ENCODE results near the gene FMN2.

Gene FMN2

DNA sequence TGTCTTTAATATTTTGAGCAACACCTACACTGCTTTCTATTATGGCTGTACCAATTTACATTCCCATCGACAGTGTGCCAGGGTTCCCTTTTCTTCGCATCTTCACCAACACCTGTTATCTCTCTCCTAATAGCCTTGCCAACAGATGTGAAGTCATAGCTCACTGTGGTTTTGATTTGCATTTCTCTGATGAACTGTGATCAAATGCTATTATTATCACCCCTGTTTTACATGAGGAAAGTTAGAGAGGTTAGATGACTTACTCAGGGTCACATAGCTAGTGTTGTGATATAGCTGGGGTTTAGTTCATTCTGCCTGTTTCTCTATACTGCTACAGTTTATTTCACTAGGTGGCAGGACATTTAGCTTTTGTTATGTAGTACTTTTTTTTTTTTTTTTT lies 204.1 kb downstream of the FMN2 start:
- no peaks in the 10 kb centered on the region for H3K79me2 ChIP-seq
- H3K27me3 ChIP-seq (ENCODE audit: control insufficient read depth, insufficient read depth, low read length): no peaks in the 10 kb centered on the region
- TF ChIP-seq, protein P1, sequence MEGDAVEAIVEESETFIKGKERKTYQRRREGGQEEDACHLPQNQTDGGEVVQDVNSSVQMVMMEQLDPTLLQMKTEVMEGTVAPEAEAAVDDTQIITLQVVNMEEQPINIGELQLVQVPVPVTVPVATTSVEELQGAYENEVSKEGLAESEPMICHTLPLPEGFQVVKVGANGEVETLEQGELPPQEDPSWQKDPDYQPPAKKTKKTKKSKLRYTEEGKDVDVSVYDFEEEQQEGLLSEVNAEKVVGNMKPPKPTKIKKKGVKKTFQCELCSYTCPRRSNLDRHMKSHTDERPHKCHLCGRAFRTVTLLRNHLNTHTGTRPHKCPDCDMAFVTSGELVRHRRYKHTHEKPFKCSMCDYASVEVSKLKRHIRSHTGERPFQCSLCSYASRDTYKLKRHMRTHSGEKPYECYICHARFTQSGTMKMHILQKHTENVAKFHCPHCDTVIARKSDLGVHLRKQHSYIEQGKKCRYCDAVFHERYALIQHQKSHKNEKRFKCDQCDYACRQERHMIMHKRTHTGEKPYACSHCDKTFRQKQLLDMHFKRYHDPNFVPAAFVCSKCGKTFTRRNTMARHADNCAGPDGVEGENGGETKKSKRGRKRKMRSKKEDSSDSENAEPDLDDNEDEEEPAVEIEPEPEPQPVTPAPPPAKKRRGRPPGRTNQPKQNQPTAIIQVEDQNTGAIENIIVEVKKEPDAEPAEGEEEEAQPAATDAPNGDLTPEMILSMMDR (IDR thresholded peaks at IDR 0.05): no peak
- H2AFZ ChIP-seq: no peak overlapping the region
- no peaks in the 10 kb centered on the region for H3K9me3 ChIP-seq (ENCODE audit: control insufficient read depth, low read length)
- H3K27ac ChIP-seq: no peak overlapping the region
- H3K4me1 ChIP-seq: no peaks in the 10 kb centered on the region
- H3K9ac ChIP-seq: no peak overlapping the region
- H3K4me2 ChIP-seq (ENCODE audit: low read length): no peak overlapping the region
- no peak overlapping the region for H3K4me3 ChIP-seq (ENCODE audit: low read depth, low read length)
- no peaks in the 10 kb centered on the region for H3K36me3 ChIP-seq (ENCODE audit: control insufficient read depth, insufficient read depth, low read length)

DNA sequence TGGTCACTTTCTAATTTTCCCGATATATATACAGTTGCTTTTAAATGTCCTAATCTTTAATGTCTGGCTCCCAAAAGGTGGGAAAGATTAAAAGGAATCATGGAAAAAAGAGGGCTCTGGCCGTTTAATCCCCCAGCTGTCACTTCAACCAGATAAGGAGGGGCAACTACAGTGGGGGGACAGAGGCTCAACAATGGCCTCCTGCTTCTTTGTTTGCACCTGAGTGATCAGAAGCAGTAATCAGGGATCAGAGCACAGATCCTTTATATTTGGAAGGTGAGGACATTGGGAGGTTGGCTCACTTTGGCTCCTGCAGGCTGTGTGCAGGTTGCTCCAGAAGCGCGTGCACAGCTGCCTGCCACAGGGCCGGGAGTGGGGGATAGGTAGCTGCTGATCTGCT lies 212.8 kb downstream of the FMN2 start:
- Histone ChIP-seq H3K79me2 (no peaks in the 10 kb centered on the region), H3K4me1 (no peaks in the 10 kb centered on the region), H3K27ac (no peak overlapping the region), H3K9me3 (ENCODE audit: control insufficient read depth, low read length) (no peaks in the 10 kb centered on the region), H2AFZ (no peak overlapping the region), H3K27me3 (ENCODE audit: control insufficient read depth, insufficient read depth, low read length) (no peaks in the 10 kb centered on the region), H3K36me3 (ENCODE audit: control insufficient read depth, insufficient read depth, low read length) (no peaks in the 10 kb centered on the region), H3K9ac (no peak overlapping the region), H3K4me2 (ENCODE audit: low read length) (no peak overlapping the region), H3K4me3 (ENCODE audit: low read depth, low read length) (no peak overlapping the region)
- TF ChIP-seq, protein P1 (IDR thresholded peaks at IDR 0.05): no peak

DNA sequence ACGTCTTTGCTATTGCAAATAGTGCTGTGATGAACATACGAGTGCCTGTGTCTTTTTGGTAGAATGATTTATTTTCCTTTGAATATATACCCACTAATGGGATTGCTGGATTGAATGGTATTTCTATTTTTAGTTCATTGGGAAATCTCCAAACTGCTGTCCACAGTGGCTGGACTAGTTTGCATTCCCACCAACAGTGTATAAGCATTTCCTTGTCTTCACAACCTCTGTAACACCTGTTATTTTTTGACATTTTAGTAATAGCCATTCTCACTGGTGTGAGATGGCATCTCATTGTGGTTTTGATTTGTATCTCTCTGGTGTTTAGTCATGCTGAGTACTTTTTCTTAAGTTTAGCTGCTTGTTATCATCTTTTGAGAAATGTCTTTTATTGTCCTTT lies 215.0 kb downstream of the FMN2 start:
- Histone ChIP-seq H3K4me3 (ENCODE audit: low read depth, low read length) (no peak overlapping the region), H3K4me1 (no peaks in the 10 kb centered on the region), H3K79me2 (no peaks in the 10 kb centered on the region), H3K9ac (no peak overlapping the region), H3K9me3 (ENCODE audit: control insufficient read depth, low read length) (no peaks in the 10 kb centered on the region), H2AFZ (no peak overlapping the region), H3K27me3 (ENCODE audit: control insufficient read depth, insufficient read depth, low read length) (no peaks in the 10 kb centered on the region), H3K36me3 (ENCODE audit: control insufficient read depth, insufficient read depth, low read length) (no peaks in the 10 kb centered on the region), H3K27ac (no peak overlapping the region), H3K4me2 (ENCODE audit: low read length) (no peak overlapping the region)
- TF ChIP-seq, protein P1 (IDR thresholded peaks at IDR 0.05): no peak

DNA sequence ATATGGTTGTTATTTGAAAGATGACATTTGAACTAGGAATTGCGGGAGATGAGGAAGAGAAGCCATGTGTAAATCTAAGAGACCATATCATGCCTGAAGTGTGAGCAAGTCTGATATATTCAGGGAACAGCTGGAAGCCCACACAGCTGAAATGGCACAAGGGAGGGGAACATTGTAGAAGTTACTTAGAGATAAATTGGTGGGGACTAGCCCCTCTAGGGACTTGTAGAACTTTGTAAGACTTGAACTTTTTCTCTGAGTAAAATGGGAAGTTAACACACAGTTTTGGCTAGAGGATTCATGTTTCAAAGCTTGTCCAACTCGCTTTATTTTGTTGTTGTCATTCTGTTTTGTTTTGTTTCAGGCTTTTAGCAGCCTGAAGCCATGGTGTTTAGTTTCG lies 216.4 kb downstream of the FMN2 start:
- Histone ChIP-seq H3K9ac (no peak overlapping the region), H3K4me2 (ENCODE audit: low read length) (peak overlapping the region; percentile 46), H3K27me3 (ENCODE audit: control insufficient read depth, insufficient read depth, low read length) (no peaks in the 10 kb centered on the region), H3K79me2 (no peaks in the 10 kb centered on the region), H3K9me3 (ENCODE audit: control insufficient read depth, low read length) (no peaks in the 10 kb centered on the region), H3K36me3 (ENCODE audit: control insufficient read depth, insufficient read depth, low read length) (no peaks in the 10 kb centered on the region), H3K27ac (no peak overlapping the region), H3K4me3 (ENCODE audit: low read depth, low read length) (no peak overlapping the region), H2AFZ (no peak overlapping the region), H3K4me1 (no peaks in the 10 kb centered on the region)
- TF ChIP-seq, protein P1 (IDR thresholded peaks at IDR 0.05): no peak

DNA sequence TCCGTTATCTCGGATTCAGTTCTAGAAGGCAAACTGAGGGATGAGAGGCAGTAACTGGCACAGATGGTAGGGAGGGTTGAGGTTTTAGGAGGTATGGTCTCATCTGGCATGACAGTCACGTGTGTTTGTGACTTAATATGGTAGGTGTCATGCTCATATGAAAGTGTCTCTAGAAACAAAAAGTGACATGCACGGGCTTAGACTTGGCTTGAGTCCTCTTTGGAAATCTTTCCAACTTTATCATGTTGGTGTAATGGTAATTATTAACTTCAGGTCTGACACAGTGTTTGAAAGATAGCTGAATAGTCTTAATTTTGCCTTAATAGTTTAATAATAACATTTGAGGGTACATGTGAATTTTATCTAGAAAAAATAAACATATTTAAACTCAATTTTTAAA lies 218.1 kb downstream of the FMN2 start:
- TF ChIP-seq, protein P1 (IDR thresholded peaks at IDR 0.05): no peak
- Histone ChIP-seq H3K4me1 (no peaks in the 10 kb centered on the region), H3K27me3 (ENCODE audit: control insufficient read depth, insufficient read depth, low read length) (no peaks in the 10 kb centered on the region), H3K79me2 (no peaks in the 10 kb centered on the region), H2AFZ (no peak overlapping the region), H3K4me2 (ENCODE audit: low read length) (no peak overlapping the region), H3K36me3 (ENCODE audit: control insufficient read depth, insufficient read depth, low read length) (no peaks in the 10 kb centered on the region), H3K9ac (no peak overlapping the region), H3K9me3 (ENCODE audit: control insufficient read depth, low read length) (no peaks in the 10 kb centered on the region), H3K27ac (no peak overlapping the region), H3K4me3 (ENCODE audit: low read depth, low read length) (no peak overlapping the region)
